RWPE2 (cell line): ENCODE results near the gene COPB1.
A peak's percentile ranks its signal among the peaks of the same experiment; 100 is the strongest.

Experiments
- ATAC-seq: fragments of 200-7000 bp; cut with Tn5 transposase; 3 replicates; pipeline ENCODE4 v1.9.1; 2021; ENCODE audit warnings: low read depth
- DNase-seq: peaks from one replicate; pipeline ENCODE4 v3.0.0-alpha.2; 2020; ENCODE audit warnings: low spot score
- H3K27ac ChIP-seq: fragments of 450-650 bp; 2 replicates; pipeline ENCODE4 v1.5.1; 2017; ENCODE audit warnings: mild to moderate bottlenecking; ENCODE audit not compliant: poor library complexity, severe bottlenecking
- H3K27me3 ChIP-seq: fragments of 250-450 bp; sonication (Bioruptor Pico); 2 replicates; pipeline ENCODE4 v1.5.1; 2021; ENCODE audit warnings: mild to moderate bottlenecking, moderate library complexity; ENCODE audit not compliant: insufficient read depth, poor library complexity, severe bottlenecking
- H3K36me3 ChIP-seq: fragments of 250-450 bp; sonication (Bioruptor Pico); 2 replicates; pipeline ENCODE4 v1.5.1; 2020; ENCODE audit warnings: low read depth, mild to moderate bottlenecking, moderate library complexity
- H3K4me1 ChIP-seq: fragments of 250-450 bp; sonication (Bioruptor Pico); 2 replicates; pipeline ENCODE4 v1.5.1; 2021; ENCODE audit warnings: mild to moderate bottlenecking, moderate library complexity; ENCODE audit not compliant: insufficient read depth, poor library complexity, severe bottlenecking
- H3K4me3 ChIP-seq: fragments of 250-450 bp; sonication (Bioruptor Pico); 2 replicates; pipeline ENCODE4 v1.5.1; 2021; ENCODE audit warnings: mild to moderate bottlenecking, moderate library complexity; ENCODE audit not compliant: severe bottlenecking
- H3K9me3 ChIP-seq: fragments of 250-450 bp; sonication (Bioruptor Pico); 2 replicates; pipeline ENCODE4 v1.5.1; 2021; ENCODE audit warnings: mild to moderate bottlenecking, moderate library complexity; ENCODE audit not compliant: severe bottlenecking
- TF ChIP-seq, protein P1 (sequence below): fragments of 450-650 bp; IDR thresholded peaks from one replicate; pipeline ENCODE4 v1.5.1; 2017; ENCODE audit warnings: mild to moderate bottlenecking, moderate library complexity; ENCODE audit not compliant: poor library complexity, severe bottlenecking

The COPB1 gene

DNA sequence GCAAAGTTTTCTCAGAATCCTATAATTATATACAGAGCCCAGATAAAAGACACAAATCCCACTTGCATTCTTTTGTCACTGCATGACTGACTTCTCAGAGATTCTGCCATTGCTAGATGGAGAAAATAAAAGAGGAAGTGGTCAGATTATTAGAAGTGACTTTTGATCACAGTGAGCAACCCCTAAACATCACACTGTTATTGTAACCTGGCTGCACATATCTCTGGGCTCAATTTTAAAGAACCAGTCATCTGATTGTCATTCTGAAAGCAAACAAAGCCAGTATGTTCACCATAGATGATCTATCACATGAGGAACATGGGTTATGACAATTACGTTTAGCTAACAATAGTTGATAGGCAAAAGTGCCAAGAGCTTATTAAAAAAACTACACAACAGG is 47.8 kb downstream of the COPB1 start:
- peaks cover 12% of the 10 kb centered on the region for H3K36me3 ChIP-seq
- H3K27ac ChIP-seq, result no peak overlapping the region
- TF ChIP-seq, protein P1, sequence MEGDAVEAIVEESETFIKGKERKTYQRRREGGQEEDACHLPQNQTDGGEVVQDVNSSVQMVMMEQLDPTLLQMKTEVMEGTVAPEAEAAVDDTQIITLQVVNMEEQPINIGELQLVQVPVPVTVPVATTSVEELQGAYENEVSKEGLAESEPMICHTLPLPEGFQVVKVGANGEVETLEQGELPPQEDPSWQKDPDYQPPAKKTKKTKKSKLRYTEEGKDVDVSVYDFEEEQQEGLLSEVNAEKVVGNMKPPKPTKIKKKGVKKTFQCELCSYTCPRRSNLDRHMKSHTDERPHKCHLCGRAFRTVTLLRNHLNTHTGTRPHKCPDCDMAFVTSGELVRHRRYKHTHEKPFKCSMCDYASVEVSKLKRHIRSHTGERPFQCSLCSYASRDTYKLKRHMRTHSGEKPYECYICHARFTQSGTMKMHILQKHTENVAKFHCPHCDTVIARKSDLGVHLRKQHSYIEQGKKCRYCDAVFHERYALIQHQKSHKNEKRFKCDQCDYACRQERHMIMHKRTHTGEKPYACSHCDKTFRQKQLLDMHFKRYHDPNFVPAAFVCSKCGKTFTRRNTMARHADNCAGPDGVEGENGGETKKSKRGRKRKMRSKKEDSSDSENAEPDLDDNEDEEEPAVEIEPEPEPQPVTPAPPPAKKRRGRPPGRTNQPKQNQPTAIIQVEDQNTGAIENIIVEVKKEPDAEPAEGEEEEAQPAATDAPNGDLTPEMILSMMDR, result no peak
- H3K4me3 ChIP-seq, result no peak overlapping the region
- DNase-seq (no peak), ATAC-seq (no peak)
- no peaks in the 10 kb centered on the region for H3K9me3 ChIP-seq
- no peaks in the 10 kb centered on the region for H3K27me3 ChIP-seq
- peaks cover 26% of the 10 kb centered on the region for H3K4me1 ChIP-seq

DNA sequence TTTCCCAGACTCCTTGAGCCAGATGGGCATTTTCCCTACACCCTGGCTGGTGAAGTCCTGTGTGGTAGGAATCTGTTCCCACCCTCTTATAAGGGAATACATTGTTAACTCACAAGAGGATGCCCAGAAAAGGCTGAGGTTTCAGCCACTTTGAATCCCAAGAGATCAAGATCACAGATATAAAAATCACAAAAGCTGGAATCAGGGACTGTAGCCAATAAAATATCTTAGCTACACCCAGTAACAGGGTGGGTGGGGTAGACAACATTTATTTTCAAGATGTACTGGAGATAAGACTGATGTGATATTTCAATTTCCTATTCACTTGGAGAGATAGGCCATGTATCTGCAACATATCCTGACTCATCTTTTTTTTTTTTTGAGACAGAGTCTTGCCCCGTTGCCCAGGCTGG is 50.3 kb downstream of the COPB1 start:
- no peak overlapping the region for H3K4me3 ChIP-seq
- no peaks in the 10 kb centered on the region for H3K27me3 ChIP-seq
- TF ChIP-seq, protein P1, result no peak
- H3K27ac ChIP-seq, result peak overlapping the region; percentile 88
- DNase-seq, result no peak
- no peak; the same call in 2 of the 3 replicates for ATAC-seq
- peaks cover 39% of the 10 kb centered on the region for H3K4me1 ChIP-seq
- H3K36me3 ChIP-seq, result no peaks in the 10 kb centered on the region
- no peaks in the 10 kb centered on the region for H3K9me3 ChIP-seq

DNA sequence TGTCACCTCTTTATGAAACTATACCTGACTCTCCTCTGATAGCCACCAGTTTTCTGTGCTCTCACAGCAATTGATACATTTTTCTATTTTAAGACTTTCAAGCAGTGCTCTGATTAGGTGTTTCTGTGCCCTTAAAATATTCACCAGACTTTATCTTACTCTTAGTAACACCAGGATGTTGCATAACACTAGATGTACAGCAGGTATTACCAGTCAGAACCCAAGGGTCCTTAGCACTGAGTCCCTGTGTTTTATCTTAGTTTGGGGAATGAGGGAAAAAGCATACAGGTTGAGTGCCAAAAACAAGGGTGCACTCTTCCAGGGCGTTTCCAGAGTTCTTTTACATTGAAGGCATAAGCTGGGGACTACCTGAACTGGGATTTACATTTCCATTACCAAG is 51.4 kb downstream of the COPB1 start:
- no peaks in the 10 kb centered on the region for H3K27me3 ChIP-seq
- no peak overlapping the region for H3K4me3 ChIP-seq
- H3K4me1 ChIP-seq, result peaks cover 39% of the 10 kb centered on the region
- TF ChIP-seq, protein P1, result no peak
- DNase-seq (no peak), ATAC-seq (peak; percentile 73)
- peak overlapping the region; percentile 88 for H3K27ac ChIP-seq
- no peaks in the 10 kb centered on the region for H3K36me3 ChIP-seq
- H3K9me3 ChIP-seq, result no peaks in the 10 kb centered on the region

DNA sequence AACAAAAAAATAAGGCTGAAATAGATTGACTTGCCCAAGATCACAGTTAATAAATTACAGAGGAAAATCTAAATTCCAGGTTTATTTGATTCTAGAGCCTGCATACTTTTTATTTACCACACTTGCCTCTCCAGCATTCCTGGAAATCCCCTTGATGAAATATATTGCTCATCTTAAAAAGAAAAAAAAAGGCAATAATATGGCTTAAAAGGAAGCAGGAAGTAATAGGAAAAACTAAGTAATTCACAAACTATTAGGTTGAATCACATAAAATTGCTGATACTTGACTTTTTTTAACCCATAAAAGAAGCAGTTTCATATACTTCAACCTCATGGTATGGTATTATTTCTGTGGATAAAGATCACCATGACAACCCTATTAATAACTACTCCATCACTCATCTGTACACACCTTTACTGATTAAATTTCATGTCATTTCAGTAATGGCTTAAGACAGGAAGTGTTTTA is 52.9 kb downstream of the COPB1 start:
- ATAC-seq (peak; percentile 46), DNase-seq (no peak)
- TF ChIP-seq, protein P1, result no peak

More for the DNA sequence above, 52.9 kb downstream of the COPB1 start:
- Histone ChIP-seq H3K4me1 (peaks cover 39% of the 10 kb centered on the region), H3K36me3 (no peaks in the 10 kb centered on the region), H3K9me3 (no peaks in the 10 kb centered on the region), H3K27ac (peak overlapping the region; percentile 88), H3K27me3 (no peaks in the 10 kb centered on the region), H3K4me3 (no peak overlapping the region)
